ENCODE measurements around the gene H1-8.

- TF ChIP-seq POLR2A (IDR thresholded peaks at IDR 0.05; ENCODE audit: low read length) (no peak), GATA1 (IDR thresholded peaks at IDR 0.05; ENCODE audit: low read depth, low read length) (no peak)
Measured at GRCh38 chr3:129553719-129554118, 10.7 kb downstream of the H1-8 start.
